Measurements from ENCODE around the gene GPC1. TPM values are rescaled to one million over a fixed set of nuclear protein-coding genes. Genes with fewer than 3 reads are reported as not detected.

Gene GPC1
- total RNA-seq, 1 donor from 2014 or later, result 252 TPM

DNA sequence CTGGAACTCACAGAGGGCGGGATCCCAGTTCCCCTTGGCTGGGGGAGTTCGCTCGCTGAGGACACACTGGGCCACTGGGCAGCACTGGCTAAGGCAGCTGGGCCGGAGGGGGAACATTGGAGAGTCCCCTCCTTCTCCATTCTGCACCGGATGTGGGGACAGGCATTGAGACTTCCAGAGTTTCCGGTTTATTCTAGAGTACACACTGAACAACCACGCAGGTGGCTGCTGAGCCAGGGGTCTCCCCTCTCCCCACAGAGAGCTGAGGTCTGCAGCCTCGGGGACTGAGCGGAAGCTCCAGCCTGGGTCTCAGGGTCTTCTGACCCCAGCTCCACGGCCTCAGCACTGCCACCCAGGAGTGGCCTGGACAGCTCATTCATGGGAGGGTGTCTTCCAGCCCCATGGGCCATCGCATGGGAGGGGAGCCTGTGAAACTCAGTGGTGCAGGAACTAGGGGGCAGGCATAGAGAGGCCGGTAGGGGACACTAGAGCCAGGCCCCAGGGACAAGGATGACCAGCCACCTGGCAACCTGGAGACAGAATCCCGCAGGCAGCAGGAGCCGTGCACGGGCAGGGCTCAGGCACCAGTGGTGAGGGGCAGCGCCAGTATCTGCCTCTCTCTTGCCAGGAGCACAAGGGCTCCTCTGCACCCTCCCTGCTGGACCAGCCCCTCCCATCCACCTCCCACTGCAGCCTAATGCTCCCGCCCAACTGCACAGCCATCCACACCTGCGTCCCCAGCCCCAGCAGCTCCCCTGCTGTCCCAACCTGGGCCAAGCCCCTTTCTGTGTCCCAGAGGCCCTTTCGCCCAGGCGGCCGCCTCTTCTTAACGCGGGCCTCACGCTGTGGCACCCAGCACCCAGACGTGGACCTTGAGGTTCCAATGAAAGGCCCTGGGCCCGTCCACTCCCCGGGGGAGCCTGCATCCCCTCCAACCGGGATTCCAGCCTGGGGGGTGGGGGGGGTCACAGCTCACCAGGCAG lies 45.1 kb upstream of the GPC1 start:
- Histone ChIP-seq H3K9me3 (ENCODE audit: insufficient read depth, low read depth, low read length) (no peaks in the 10 kb centered on the region), H3K4me1 (ENCODE audit: insufficient read depth, low read length) (peaks cover 33% of the 10 kb centered on the region), H3K27me3 (ENCODE audit: insufficient read depth, low read length) (no peaks in the 10 kb centered on the region), H3K27ac (ENCODE audit: low read depth, low read length) (no peak overlapping the region), H2AFZ (ENCODE audit: low read depth, low read length) (no peak overlapping the region), H3K4me2 (ENCODE audit: low read length) (no peak overlapping the region), H3K9ac (ENCODE audit: low read length) (no peak overlapping the region), H3K36me3 (ENCODE audit: insufficient read depth, low read length) (no peaks in the 10 kb centered on the region), H4K20me1 (ENCODE audit: insufficient read depth, low read length) (no peaks in the 10 kb centered on the region), H3K79me2 (ENCODE audit: insufficient read depth, low read length) (no peaks in the 10 kb centered on the region), H3K4me3 (ENCODE audit: insufficient read depth, low read depth, low read length) (no peak overlapping the region)
- no peak for TF ChIP-seq EZH2 (IDR thresholded peaks at IDR 0.05; ENCODE audit: insufficient read depth, low read length)
- no peak for TF ChIP-seq CTCF (IDR thresholded peaks at IDR 0.05; ENCODE audit: insufficient read depth, low read depth, low read length)
- H3K9me3 Mint-ChIP-seq (ENCODE audit: unreplicated experiment), result no peaks in the 10 kb centered on the region
- H3K4me1 Mint-ChIP-seq (ENCODE audit: low read depth, unreplicated experiment), result peaks cover 8% of the 10 kb centered on the region
- no peak for FAIRE-seq
- H3K27me3 Mint-ChIP-seq (ENCODE audit: low read depth, unreplicated experiment), result peaks cover 14% of the 10 kb centered on the region
- no peak for DNase-seq (ENCODE audit: low read depth)
- peaks cover 4% of the 10 kb centered on the region for H3K36me3 Mint-ChIP-seq (ENCODE audit: low read depth, unreplicated experiment)
- H3K27ac Mint-ChIP-seq (ENCODE audit: unreplicated experiment), result no peak overlapping the region
- no peak overlapping the region for H3K4me3 Mint-ChIP-seq (ENCODE audit: unreplicated experiment)

- Mint-ChIP-seq H3K36me3 (ENCODE audit: low read depth, unreplicated experiment) (peaks cover 4% of the 10 kb centered on the region), H3K4me3 (ENCODE audit: unreplicated experiment) (no peak overlapping the region), H3K27ac (ENCODE audit: unreplicated experiment) (no peak overlapping the region), H3K27me3 (ENCODE audit: low read depth, unreplicated experiment) (peaks cover 21% of the 10 kb centered on the region), H3K9me3 (ENCODE audit: unreplicated experiment) (no peaks in the 10 kb centered on the region), H3K4me1 (ENCODE audit: low read depth, unreplicated experiment) (peaks cover 8% of the 10 kb centered on the region)
- Histone ChIP-seq H3K4me3 (ENCODE audit: insufficient read depth, low read depth, low read length) (no peak overlapping the region), H3K79me2 (ENCODE audit: insufficient read depth, low read length) (no peaks in the 10 kb centered on the region), H3K4me1 (ENCODE audit: insufficient read depth, low read length) (peaks cover 33% of the 10 kb centered on the region), H3K27me3 (ENCODE audit: insufficient read depth, low read length) (no peaks in the 10 kb centered on the region), H3K9me3 (ENCODE audit: insufficient read depth, low read depth, low read length) (no peaks in the 10 kb centered on the region), H3K4me2 (ENCODE audit: low read length) (no peak overlapping the region), H3K27ac (ENCODE audit: low read depth, low read length) (no peak overlapping the region), H3K9ac (ENCODE audit: low read length) (no peak overlapping the region), H4K20me1 (ENCODE audit: insufficient read depth, low read length) (no peaks in the 10 kb centered on the region), H2AFZ (ENCODE audit: low read depth, low read length) (no peak overlapping the region), H3K36me3 (ENCODE audit: insufficient read depth, low read length) (no peaks in the 10 kb centered on the region)
- DNase-seq (ENCODE audit: low read depth) (no peak), FAIRE-seq (no peak)
- TF ChIP-seq EZH2 (IDR thresholded peaks at IDR 0.05; ENCODE audit: insufficient read depth, low read length), result no peak
- no peak for TF ChIP-seq CTCF (IDR thresholded peaks at IDR 0.05; ENCODE audit: insufficient read depth, low read depth, low read length)
Observed at GRCh38 chr2:240391111-240392051, 44.1 kb upstream of the GPC1 start.

All from astrocyte (in vitro differentiated cells and primary cell).